GM18517 (cell line): Measurements from ENCODE around the gene TNFSF10.
A peak's percentile ranks its signal among the peaks of the same experiment; 100 is the strongest.
"Not testable (repeated sequence)": the region's sequence is repeated elsewhere in the genome, so short reads cannot be mapped to it uniquely, and the experiment has no call there.

Experiments used
- ATAC-seq: cut with Tn5 transposase; IDR thresholded peaks from one replicate; pipeline ENCODE4 v1.9.1; 2021; ENCODE audit warnings: mild to moderate bottlenecking, moderate library complexity; ENCODE audit not compliant: unreplicated experiment

TNFSF10 gene

DNA sequence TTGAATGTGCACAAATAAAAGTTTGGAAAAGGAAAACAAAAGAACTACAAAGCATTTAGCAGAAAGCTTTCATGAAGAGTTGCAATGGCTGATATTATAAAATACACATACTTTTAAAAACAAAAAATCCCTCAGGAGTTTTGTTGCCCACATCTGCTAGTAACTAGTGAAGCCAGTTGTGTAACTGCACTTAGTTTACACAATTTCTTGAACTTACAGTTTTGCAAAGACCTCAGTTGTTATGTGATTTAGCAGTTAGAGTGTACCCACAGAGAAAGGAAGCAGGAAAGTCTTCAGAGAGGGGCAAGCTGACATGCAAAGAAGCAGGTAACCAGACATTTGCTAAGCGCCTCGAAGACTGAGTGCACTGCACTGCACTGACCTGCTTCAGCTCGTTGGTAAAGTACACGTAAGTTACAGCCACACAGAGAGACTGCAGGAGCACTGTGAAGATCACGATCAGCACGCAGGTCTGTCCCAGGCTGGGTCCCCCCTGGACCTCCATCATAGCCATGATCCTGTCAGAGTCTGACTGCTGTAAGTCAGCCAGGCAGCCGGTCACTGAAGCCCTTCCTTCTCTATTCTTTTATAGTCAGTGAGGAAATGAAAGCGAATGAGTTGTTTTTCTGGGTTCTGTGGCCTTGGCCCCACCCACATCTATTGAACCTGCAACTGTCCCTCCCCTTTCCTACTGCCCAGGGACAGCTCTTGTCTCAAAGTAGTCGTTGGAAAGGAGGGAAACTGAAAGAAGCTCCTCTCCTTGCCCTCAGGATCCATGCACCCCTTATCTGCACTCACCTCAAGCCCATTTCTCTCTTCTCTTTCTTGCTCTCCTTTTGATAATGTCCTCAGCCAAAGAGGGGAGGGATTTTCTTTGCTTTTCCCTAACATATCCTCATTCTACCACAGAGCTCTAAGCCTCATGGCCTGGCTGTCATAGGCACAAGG is at the start of gene TNFSF10:
Gene TNFSF10, minus strand, starts transcription at position 560 of the 948 bp plus-strand sequence. Its CDS starts 46 bp downstream, at position 514.
- peak; percentile 95 for ATAC-seq

GRCh38 chr3:172569128-172570008 is 46.1 kb upstream of the TNFSF10 start:
- no peak for ATAC-seq

- ATAC-seq, result no peak
Measured at GRCh38 chr3:172568701-172569100, 45.5 kb upstream of the TNFSF10 start.

DNA sequence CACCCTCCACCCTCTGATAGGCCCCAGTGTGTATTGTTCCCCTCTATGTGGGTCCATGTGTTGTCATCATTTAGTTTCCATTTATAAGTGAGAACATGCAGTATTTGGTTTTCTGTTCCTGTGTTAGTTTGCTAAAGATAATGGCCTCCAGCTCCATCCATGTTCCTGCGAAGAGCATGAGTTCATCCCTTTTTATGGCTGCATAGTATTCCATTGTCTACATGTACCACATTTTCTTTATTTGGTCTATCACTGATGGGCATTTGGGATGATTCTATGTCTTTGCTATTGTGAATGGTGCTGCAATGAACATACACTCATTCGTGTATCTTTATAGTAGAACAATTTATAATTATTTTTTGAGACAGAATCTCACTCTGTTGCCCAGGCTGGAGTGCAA is 43.6 kb upstream of the TNFSF10 start:
- ATAC-seq, result not testable (repeated sequence)

GRCh38 chr3:172564499-172564898 is 41.3 kb upstream of the TNFSF10 start:
- ATAC-seq, result no peak

DNA sequence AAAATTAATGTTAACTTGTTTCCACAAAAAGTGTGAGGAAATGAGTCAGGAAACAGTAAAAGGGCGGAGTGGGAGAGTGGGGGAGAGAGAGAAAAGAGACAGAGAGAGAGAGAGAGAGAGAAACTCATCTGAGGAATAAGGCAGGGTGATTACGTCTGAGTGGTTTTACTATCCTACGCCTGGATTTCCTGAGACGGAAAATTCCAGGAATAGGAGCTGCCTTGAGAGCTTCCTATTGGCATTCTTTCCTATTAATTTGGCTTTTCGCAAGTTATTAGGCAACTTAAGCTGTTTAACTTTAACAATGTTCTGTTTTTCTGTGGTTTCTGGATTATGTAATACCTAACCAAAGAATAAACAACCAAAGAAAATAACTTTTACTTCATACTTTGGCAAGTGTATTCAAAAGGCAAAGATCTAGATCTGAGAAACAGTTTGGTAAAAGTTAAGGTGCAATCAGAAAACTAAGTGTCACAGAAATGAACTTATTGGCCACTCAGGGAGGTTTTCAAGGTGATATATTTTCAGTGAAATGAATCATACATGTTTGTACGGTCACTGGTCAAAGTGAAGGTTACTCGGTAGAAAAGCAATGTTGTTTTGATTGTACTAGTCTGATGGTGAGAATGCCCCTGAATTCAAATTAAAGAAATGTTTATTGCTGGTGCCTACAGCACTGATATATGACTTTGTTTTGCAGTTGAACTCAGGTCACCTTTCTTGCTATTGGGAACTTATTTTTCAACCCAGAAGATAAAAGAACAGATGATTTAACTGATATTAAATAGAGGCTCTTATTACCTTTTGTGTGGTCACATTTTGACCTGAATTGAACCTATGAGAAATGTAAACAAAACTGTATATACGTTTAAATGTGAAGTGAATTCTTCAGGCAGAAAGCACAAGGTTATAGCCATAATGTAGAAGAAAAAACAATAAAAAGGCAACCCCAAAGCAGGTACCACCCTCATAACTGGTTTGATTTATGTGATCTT is 39.9 kb upstream of the TNFSF10 start:
- ATAC-seq, result peak; percentile 59

DNA sequence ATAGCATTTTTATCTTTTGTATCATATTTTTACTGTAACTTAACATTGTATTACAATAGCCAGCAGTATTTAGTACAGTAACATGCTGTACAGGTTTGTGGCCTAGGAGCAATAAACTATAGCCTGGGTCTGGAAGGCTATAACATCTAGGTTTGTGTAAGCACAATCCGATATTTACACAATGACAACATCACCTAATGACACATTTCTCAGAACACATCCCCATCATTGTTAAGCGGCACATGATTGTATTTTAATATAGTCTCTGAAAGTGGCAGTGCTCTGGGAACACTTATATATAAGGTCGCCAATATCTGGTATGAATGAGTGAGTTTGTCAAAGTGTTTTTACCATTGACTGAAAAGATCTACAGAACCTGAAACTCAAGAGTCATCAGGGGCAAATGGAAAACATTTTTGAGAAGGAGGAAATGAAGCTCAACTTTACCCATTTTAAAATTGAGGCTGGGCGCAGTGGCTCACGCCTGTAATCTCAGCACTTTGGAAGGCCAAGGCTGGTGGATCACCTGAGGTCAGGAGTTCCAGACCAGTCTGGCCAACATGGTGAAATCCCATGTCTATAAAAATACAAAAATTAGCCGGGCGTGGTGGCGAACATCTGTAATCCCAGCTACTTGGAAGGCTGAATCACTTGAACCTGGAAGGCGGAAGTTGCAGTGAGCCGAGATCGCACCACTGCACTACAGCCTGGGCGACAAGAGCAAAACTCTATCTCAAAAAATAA is 38.8 kb upstream of the TNFSF10 start:
- no peak for ATAC-seq

DNA sequence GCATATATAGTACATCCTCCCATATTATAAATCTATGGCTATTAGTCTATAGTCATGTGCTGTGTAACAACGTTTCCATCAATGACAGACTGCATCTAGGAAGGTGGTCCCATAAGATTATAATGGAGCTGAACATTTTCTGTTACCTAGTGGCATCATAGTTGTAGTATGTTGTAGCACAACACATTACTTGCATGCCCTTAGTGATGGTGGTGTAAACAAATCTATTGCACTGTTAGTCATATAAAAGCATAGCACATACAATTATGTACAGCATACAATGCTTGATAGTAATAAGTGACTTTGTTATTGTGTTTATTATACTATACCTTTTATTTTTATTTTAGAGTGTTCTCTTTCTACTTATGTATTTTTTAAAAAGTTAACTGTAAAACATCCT is 37.4 kb upstream of the TNFSF10 start:
- ATAC-seq, result no peak

- no peak for ATAC-seq
Measured at GRCh38 chr3:172560026-172560425, 36.8 kb upstream of the TNFSF10 start.

- no peak for ATAC-seq
Measured at GRCh38 chr3:172559020-172559419, 35.8 kb upstream of the TNFSF10 start.

DNA sequence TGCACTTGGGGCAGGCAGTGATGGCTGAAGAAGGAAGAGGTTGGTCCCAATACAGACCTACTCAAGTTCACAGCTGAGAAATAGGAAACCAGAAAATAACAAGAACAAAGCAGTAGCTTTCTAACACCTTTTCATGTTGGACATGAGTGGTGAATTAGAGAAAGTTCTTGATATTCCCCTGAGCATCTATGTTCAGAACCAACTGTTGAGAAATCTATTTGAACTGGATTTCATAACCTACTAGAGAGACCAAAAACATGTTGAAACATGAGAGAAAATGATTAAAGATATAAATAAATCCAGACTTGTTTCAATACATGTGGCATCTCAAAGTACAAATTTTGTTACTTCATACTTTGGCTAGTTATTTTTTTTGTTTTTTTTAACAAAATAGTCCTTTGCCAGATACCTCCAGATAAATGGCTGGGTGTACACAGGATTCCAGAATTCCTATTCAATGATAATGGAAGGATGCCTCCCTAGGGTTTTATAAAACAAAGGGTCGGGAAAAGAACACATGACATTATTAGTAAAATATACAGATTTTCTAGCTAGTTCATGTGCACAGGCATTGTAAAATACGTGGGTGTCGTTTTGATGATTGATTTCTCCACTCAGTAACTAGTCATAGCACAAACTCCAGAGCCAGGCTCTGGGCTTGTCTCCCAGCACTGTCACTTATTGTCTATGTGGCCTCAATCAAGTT is 34.4 kb upstream of the TNFSF10 start:
- no peak for ATAC-seq

DNA sequence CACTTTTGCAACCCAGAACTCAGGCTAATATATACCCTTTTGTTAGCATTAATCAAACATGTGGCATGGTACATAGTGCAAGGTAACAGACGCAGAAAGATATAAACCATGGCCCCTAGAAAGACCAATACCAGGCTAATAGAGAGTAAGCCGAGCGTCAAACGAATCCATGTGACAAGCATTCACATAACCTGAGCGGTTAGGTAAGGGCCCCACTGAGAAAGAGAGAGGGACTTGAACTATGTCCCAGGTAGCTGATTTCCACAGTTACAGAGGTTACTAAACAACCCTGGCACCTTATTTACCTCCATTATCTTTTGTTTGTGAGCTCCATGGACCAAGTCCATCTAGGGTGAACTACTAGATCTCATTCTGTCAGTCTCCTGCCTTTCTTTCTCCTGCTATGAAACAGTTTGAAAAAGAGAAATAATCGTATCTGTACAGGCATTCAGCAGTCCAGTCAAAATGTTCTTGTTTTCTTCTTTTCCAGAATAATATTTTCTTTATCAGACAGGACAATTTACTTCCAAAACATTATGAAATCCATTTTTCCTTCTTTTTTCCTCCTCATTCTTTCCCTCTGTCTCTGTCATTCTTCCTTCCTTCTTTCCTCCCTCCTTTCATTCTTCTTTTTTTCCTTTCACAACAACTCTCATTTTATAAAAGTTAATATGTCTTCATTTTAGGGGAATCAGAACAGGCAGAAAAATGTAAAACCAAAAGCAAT is 30.5 kb upstream of the TNFSF10 start:
- no peak for ATAC-seq

DNA sequence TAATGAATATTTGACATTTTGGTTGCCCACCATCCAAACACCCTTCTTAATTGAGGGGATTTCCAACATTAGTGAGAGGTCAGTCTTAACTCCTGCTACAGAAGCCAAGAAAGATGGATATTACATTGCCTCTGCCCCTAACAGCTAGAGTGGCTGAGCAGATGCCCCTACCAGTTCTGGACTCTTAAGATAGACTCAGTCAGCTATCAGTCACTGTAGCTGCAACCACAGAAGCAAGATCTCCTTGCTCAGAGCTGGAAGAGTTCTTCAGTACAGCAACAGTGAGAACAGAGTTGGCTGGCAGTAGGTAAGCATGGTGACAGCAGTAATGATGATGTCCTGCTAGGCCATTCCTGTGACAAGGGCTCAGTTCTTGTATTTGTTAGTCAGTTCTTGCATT is 29.4 kb upstream of the TNFSF10 start:
- no peak for ATAC-seq

DNA sequence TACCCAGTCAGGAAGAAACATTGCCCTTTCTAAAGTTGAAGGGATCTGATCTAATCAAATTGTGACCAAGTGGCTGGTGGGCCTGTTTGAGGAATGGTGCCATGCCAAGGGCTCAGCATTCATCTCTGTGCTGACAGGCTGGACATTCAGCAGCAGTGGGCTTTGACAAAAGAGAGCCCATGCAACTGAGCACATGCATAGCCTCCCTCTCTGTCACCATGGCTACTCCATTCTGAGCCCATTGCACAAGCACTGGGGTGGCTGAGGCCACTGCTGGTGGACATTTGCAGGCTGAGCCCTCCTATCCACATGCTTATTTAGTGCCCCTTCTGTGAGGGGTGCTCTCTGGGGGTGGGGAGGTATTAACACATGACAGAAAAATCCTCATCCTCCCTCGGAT is 28.6 kb upstream of the TNFSF10 start:
- no peak for ATAC-seq

GRCh38 chr3:172550347-172550943 is 27.2 kb upstream of the TNFSF10 start:
- ATAC-seq, result peak; percentile 54

- ATAC-seq, result no peak
Measured at GRCh38 chr3:172549144-172549543, 25.9 kb upstream of the TNFSF10 start.

DNA sequence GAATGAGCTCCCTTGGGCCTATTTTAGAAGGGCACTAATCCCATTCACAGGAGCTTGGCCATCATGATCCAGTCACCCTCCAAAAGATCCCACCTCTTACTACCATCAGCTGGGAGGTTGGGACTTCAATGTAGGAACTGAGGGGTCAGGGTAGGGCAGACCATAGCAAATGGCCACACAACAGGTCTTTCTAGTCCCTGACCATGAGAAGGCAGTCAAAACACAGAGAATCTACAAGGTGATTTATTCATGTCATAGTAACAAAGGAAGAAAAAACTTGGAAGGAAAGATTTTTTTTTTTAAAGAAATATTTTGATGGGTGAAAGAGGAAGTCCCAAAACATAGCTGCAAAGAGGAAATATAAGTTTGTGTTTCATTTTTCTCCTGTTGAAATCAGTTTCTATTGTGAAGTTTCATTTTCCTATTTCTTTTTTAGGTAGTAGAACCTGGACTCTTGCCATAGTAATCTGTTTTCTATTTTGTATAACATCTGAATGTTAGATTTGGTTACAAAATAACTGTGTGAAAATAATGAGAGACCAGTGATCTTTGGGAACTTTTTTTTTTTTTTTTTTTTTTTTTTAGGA is 23.5 kb upstream of the TNFSF10 start:
- peak; percentile 50 for ATAC-seq

DNA sequence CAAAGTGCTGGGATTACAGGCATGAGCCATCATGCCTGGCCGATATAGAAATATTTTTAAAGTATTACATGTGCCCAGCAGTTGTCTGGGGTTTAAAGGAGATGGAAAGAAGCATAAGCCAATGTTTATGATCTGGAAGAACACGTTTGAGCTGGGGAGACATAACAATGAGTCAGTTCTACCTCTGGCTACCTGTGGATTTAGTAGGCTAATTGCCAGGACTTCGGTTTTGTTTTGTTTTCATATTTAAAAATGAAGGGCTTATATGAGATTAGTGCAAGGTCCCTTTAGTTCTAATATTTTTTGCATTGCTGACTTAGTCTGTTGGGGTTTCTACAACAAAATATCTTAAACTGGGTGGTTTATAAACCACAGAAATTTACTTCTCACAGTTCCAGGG is 22.9 kb upstream of the TNFSF10 start:
- ATAC-seq, result no peak
